Measurements from ENCODE around the gene LPGAT1. TPM values are rescaled to one million over a fixed set of nuclear protein-coding genes. Genes with fewer than 3 reads are reported as not detected.

LPGAT1 gene
- total RNA-seq, 1 donor from 2014 or later = 73.2 TPM

DNA sequence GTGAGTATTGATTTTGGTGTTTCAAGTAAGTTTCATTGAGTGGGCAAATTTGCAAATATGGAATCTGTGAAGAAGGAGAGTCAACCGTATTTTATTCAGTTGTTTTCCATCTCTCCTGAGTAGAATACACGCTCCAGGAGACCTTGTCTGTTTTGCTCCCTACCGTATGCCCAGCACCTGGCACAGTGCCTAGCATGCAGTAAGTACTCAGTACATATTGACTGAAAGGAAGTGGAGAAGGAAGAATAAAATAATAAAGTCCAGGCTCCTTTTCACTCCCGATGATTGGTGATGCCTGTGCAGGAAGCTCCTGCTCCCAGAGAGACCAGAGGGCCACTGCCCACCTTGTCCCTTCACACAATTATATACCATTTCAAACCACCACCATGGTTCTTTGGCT is 95.8 kb downstream of the LPGAT1 start:
- H3K36me3 Mint-ChIP-seq (ENCODE audit: unreplicated experiment) = no peaks in the 10 kb centered on the region
- no peak overlapping the region for H3K27ac Mint-ChIP-seq (ENCODE audit: unreplicated experiment)
- peaks cover 29% of the 10 kb centered on the region for H3K4me1 Mint-ChIP-seq (ENCODE audit: low read depth, unreplicated experiment)
- H3K4me3 Mint-ChIP-seq (ENCODE audit: unreplicated experiment) = no peak overlapping the region
- DNase-seq = no peak
- H3K9me3 Mint-ChIP-seq (ENCODE audit: unreplicated experiment) = peaks cover 5% of the 10 kb centered on the region
- H3K27me3 Mint-ChIP-seq (ENCODE audit: unreplicated experiment) = peaks cover 5% of the 10 kb centered on the region
- TF ChIP-seq, protein P1, sequence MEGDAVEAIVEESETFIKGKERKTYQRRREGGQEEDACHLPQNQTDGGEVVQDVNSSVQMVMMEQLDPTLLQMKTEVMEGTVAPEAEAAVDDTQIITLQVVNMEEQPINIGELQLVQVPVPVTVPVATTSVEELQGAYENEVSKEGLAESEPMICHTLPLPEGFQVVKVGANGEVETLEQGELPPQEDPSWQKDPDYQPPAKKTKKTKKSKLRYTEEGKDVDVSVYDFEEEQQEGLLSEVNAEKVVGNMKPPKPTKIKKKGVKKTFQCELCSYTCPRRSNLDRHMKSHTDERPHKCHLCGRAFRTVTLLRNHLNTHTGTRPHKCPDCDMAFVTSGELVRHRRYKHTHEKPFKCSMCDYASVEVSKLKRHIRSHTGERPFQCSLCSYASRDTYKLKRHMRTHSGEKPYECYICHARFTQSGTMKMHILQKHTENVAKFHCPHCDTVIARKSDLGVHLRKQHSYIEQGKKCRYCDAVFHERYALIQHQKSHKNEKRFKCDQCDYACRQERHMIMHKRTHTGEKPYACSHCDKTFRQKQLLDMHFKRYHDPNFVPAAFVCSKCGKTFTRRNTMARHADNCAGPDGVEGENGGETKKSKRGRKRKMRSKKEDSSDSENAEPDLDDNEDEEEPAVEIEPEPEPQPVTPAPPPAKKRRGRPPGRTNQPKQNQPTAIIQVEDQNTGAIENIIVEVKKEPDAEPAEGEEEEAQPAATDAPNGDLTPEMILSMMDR (IDR thresholded peaks at IDR 0.05; ENCODE audit: partially characterized antibody, unreplicated experiment) = no peak

DNA sequence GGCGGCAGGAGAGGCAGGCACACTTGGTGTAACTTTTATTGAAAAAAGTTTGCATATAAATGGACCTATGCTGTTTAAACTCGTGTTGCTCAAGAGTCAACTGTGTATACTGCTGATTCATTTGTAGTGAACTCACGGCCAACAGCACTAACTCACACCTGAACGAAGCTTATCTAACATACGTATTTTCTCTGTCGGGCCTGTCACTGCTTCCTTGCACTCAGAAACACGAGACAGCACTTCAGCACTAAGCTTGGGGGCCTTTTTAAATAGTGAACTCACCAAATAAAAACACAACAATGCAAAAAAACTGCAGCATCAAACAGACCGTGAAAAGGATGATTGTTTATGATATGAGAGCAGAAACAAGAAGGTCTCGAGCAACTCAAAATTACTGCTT is 96.2 kb downstream of the LPGAT1 start:
- DNase-seq = no peak
- peaks cover 5% of the 10 kb centered on the region for H3K9me3 Mint-ChIP-seq (ENCODE audit: unreplicated experiment)
- peaks cover 24% of the 10 kb centered on the region for H3K4me1 Mint-ChIP-seq (ENCODE audit: low read depth, unreplicated experiment)
- no peak overlapping the region for H3K27ac Mint-ChIP-seq (ENCODE audit: unreplicated experiment)
- no peak overlapping the region for H3K4me3 Mint-ChIP-seq (ENCODE audit: unreplicated experiment)
- no peaks in the 10 kb centered on the region for H3K36me3 Mint-ChIP-seq (ENCODE audit: unreplicated experiment)
- peaks cover 5% of the 10 kb centered on the region for H3K27me3 Mint-ChIP-seq (ENCODE audit: unreplicated experiment)
- TF ChIP-seq, protein P1 (IDR thresholded peaks at IDR 0.05; ENCODE audit: partially characterized antibody, unreplicated experiment) = no peak

DNA sequence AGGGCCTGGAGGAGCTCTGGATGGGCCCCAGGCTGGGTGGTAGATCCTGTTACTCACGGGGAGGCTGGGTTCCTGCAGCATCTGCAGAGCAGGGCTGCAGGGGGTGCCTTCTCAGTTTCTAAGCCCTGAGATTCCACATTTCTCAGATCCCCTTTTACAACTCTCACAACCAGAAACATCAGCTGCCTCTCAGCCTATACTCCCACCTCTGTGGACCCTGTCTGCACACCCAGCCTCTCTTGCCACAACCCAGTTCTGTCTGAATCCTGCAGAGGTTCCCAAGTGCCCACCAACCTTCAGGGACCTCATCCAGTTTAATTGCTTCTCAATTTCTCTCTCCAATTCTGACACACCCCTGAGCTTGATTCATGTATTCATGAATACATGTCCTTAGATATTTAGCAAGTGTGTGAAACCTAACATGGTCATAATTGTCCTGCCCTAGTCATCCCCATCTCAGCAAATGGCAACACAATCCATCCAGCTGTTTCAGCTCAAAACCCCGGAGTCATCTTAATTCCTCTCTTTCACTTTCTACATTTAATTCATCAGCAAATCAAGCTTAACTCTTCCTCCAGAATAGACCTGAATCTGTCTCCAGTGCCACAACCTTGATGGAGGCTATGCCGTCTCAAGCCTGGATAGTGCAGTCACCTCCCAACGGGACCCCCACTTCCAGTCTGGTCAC is 98.1 kb downstream of the LPGAT1 start:
- DNase-seq = no peak
- H3K9me3 Mint-ChIP-seq (ENCODE audit: unreplicated experiment) = peaks cover 1% of the 10 kb centered on the region
- no peak overlapping the region for H3K27ac Mint-ChIP-seq (ENCODE audit: unreplicated experiment)
- no peak overlapping the region for H3K4me3 Mint-ChIP-seq (ENCODE audit: unreplicated experiment)
- peaks cover 5% of the 10 kb centered on the region for H3K27me3 Mint-ChIP-seq (ENCODE audit: unreplicated experiment)
- H3K36me3 Mint-ChIP-seq (ENCODE audit: unreplicated experiment) = no peaks in the 10 kb centered on the region
- peaks cover 9% of the 10 kb centered on the region for H3K4me1 Mint-ChIP-seq (ENCODE audit: low read depth, unreplicated experiment)
- TF ChIP-seq, protein P1 (IDR thresholded peaks at IDR 0.05; ENCODE audit: partially characterized antibody, unreplicated experiment) = no peak

DNA sequence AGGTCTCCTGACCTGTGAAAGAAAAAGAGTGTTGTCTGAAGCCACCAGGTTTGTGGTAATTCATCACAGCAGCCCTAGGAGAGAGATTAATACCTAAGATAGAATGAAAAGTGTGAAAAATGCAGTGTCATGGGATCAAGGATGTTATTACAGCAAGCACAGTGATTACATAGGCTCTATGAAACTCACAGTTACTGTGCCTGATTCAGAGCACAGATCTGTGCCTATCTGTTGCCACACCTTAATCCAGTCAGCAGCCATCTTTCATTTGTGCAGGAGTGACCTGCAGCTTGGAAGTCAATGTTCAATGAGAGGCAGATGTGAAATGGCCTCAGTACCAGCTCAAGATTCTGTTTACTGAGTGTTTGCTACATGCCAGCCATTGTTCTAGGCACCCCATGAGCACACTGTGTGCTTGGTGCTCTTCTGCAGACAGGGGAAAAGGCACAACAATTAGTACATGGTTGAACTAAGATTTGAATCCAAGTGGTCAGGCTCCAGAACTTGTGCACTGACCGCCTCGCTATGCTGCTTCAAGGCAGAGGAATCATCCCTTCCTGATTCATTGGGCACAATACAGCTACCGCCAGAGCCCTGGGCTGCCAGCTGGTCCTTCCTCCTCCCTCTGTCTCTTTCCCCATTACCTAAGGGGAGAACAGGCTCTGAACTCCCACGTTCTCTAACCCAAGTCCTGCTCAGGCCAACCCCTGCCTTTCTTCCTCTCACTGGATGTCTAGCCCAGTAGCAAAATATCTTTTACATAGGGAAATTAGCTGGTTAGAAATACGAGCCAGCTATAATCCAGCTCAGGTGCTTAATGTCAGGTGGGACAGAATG is 98.9 kb downstream of the LPGAT1 start:
- Mint-ChIP-seq H3K9me3 (ENCODE audit: unreplicated experiment) (peaks cover 1% of the 10 kb centered on the region), H3K4me3 (ENCODE audit: unreplicated experiment) (no peak overlapping the region), H3K27me3 (ENCODE audit: unreplicated experiment) (peaks cover 5% of the 10 kb centered on the region), H3K27ac (ENCODE audit: unreplicated experiment) (no peak overlapping the region), H3K4me1 (ENCODE audit: low read depth, unreplicated experiment) (peaks cover 8% of the 10 kb centered on the region), H3K36me3 (ENCODE audit: unreplicated experiment) (no peaks in the 10 kb centered on the region)
- TF ChIP-seq, protein P1 (IDR thresholded peaks at IDR 0.05; ENCODE audit: partially characterized antibody, unreplicated experiment) = no peak
- no peak for DNase-seq

DNA sequence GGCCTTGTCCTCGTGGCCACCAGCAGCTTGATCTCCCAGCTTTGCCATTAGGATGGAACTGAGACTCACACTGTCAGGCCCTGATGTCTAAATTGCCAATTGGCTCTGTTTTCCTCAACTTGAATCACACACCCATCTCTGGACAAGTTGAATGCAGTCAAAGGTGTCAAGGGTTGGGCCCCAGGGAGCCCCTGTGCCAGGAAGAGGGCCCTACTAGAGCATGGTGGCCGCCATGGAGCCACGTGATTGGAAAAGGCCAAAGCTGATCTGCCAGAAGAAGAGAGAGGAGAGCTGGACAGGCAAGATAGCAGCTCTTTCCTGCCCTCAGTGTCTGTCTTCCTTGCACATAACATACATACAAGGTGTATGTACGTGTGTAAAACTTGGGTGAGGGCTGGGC is 100.2 kb downstream of the LPGAT1 start:
- peaks cover 4% of the 10 kb centered on the region for H3K4me1 Mint-ChIP-seq (ENCODE audit: low read depth, unreplicated experiment)
- no peaks in the 10 kb centered on the region for H3K36me3 Mint-ChIP-seq (ENCODE audit: unreplicated experiment)
- TF ChIP-seq, protein P1 (IDR thresholded peaks at IDR 0.05; ENCODE audit: partially characterized antibody, unreplicated experiment) = no peak
- H3K9me3 Mint-ChIP-seq (ENCODE audit: unreplicated experiment) = peaks cover 4% of the 10 kb centered on the region
- no peak overlapping the region for H3K27ac Mint-ChIP-seq (ENCODE audit: unreplicated experiment)
- H3K27me3 Mint-ChIP-seq (ENCODE audit: unreplicated experiment) = peaks cover 1% of the 10 kb centered on the region
- H3K4me3 Mint-ChIP-seq (ENCODE audit: unreplicated experiment) = no peak overlapping the region
- DNase-seq = no peak

Measured in glutamatergic neuron (in vitro differentiated cells).